CD1c-positive myeloid dendritic cell (primary cell): ENCODE measurements around the gene BCL11B.

ENCODE experiments used
- DNase-seq: peaks from one replicate; pipeline ENCODE4 v3.0.0-alpha.2; 2016; ENCODE audit errors: extremely low spot score

The BCL11B gene

GRCh38 chr14:99267837-99268781, 3.9 kb downstream of the BCL11B start:
- DNase-seq = no peak

DNA sequence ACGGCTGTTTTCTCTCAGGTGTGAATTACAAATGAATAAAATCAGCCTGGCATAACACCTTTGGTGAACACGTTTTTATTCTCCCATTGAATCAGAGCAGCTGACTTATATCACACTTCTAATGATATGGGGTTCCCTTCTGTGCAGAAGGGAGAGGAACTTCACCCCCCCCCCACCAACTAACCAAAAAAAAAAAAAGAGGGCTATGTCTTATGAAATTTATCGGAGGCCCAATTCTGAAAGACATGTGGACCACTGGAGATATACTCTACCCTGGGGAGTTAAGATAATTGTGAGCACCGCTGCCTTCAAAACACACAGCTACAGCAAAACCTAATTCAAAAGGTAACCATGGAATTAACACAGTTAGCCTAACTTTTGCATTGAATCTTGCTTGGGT, 4.6 kb downstream of the BCL11B start:
- DNase-seq = no peak

DNA sequence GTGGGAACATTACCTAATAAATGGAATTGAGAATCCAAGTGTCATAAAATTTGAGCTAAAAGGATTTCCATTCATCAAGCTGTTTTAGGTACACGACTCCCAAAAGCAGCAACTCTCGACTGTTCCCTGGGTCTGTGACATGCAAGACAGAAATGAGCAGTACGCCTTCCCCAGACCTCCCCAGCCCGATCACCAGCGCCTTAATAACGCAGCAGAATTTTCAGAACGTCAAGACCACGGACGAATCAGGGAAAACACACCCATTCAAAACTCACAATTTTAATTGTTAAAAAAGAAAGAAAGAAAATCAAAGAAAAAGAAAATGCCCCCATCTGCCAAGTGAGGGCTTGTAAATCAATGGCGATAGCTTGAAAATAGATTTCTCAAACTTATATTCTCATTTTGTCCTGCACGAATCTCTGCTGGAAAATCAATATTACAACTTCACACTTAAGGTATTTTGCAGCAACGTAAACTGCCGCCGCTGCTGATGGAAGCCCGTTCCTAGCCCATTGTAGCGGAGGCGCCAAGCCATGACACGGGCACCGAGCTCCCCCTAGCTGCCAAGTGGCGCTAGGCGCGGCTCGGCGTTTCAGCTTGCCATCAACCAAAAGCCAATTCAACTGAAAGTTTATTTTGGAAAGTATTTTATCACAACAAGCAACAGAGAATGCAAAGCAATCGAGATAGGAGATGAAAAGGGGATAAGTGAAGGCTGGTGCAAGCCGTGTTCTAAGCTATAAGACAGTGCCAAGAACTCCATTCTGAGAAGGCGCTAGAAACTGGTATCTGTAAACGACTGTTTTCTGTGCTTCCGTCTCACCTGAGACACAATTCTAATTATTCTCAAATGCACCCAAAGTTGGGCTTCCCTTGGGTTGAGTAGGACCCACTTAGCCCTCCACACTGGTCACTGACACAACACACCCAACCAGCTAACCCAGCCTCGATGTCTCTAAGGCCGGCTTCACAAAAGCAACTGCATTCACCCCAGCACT, 5.5 kb downstream of the BCL11B start:
- peak; percentile 79 for DNase-seq

GRCh38 chr14:99265571-99265970, 6.4 kb downstream of the BCL11B start:
- DNase-seq = no peak

DNA sequence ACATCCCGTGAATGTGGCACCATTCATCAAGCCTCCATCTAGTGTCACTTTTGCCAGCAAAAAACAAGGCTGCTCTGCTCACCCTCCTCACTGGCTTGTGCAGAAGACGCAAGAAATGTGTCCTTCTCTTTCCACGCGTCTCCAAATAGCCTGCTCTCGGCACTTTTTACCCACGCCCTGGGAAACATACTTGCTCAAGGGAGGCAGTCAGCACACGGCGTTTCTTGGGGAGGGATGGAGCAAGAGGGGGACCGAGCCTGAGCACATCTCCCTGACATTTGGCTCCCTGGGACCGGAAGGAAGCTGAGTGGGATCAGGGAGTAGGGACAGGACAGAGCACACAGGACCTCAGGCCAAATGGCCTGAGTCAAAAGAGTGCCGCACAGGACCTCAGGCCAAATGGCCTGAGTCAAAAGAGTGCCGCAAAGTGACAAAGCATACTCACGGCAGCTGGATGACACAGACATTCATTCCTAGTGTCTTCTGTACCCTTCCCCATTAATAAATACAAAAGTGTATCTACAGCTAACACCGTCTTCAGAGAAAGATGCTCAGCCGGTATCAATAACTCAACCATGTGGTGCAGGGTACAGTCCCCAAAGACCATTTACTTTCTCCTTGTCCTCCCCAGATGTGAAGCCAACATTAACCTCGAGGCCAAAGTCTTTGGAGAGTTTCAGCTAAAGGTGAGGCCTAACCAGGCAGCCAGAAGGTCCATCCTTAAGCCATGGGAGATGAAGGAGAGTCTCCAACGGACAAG, 7.1 kb downstream of the BCL11B start:
- DNase-seq = no peak

- DNase-seq = no peak
Observed at GRCh38 chr14:99263564-99264330, 8.2 kb downstream of the BCL11B start.

- no peak for DNase-seq
Observed at GRCh38 chr14:99262977-99263448, 9.0 kb downstream of the BCL11B start.

DNA sequence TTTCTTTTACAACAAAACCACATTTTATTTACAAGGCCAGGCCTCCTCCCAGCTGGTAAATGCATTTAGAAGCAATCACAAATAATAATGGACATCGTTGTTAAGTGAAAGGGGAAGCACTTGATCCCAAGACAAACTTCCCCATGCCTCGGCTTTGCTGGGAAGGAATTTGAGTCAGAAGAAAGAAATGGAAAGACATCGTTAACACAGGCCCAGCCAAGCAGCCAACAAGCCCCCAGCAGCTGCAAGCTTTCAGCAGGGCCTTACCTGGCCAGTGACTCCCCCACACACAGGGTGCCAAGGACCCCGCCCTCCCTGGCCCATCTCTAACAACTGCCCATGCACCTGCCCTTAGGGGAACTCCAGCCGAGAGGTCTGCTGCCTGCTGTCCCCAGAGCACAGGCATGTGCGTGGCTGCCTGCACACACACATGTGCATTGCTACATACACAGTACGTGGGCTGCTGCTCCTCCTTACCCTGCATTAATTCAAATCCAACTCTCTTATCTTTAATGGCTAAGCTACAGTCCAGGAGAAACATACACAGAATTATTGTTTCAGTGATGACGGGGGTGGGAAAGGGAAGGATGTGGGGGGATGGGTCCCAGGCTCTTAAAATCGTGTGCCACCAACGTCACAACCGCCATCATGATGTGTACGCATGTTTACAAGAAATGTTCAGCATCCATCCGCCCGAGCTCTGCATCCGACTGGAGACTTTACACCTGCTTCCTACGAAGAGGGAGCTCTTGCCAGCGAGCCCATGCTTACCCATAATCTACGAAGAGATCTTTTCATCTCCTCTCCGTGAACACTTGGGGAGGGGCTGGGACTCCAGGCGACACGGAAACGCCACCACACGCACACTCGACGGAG, 9.8 kb downstream of the BCL11B start:
- peak; percentile 36 for DNase-seq

DNA sequence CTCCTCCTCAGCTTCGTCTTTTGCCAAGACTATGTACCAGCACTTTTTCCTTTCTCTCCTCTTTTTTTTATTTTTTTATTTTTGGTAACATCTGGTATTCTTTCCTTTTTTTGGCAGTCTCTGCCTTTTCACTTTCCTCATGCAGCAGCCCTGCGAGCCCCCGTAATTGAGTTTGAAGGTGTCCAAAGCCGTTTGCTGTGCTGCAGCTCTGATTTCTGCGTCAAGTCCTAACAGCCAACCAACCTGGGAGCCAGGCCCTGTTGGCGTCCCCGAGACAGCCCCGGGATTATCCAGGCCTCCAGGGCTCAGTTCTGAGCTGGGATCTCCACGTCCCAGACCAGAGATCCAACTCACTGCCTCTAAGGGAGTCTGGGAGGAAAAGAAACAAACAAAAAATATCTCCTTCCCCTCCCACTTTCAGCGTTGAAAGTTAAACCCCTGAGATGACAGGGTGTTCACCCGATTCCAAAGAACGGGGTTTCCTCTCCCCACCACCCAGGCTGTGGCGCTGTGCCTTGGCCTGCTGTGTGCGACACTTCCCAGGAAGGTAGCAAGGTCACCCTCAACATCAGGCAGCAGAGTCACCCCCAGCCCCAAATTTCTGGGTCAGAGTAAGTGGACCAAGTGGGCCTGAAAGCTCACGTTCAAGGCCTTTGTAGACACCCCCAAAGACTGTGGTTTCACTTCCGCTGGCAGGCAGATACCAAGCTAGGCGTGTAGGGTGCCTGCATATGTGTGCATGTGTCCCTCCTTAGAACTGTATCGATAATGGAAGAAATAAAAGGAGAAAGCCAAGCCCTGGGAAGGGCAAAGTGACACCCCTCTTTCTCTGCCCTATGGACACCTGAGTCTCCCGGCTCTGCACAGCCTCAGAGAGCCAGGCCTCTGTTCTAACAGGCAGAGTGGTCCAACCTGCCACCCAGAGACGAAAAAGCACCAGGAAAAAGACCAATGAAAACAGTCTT, 11.1 kb downstream of the BCL11B start:
- peak; percentile 13 for DNase-seq

- no peak for DNase-seq
Observed at GRCh38 chr14:99260116-99260515, 11.9 kb downstream of the BCL11B start.

DNA sequence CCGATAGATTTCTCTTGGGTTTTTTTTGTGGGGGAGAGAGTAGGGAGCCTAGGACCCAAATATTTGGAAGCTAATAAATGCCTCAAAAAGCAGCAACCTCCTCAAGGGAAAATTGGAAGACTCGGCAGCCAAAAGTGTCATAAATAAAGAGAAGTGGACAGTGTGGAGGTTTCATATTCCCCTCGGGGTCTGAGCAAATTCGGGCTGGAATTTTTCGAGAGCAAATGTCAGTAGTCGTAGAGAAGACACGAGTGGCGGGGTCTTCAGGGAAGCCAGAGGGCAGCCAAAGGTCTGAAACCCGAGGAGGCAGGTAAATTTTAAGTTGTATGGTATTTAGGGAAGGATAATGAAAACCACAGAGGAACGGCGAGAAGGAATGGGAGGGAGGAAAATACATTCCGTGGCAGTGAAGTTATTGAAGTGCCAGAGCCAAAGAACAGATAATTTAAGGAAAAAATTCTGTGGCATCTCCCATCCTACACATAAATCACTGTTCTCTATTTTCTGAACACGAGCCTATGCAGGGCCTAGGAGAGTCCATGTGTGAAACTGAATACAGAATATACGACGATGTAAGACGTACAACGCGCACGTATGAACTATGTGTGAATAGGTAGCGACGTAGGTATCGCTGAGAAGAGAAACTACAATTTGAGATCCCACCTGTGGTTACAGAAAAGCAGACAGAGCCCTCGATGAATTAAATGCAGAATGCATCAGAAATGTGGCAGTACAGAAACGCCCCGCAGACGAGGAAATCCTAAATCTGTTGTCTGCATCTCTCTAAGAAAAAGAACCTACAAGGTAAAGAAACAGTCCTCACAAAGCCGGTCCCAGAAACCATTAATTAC, 12.9 kb downstream of the BCL11B start:
- DNase-seq = peak; percentile 12

DNA sequence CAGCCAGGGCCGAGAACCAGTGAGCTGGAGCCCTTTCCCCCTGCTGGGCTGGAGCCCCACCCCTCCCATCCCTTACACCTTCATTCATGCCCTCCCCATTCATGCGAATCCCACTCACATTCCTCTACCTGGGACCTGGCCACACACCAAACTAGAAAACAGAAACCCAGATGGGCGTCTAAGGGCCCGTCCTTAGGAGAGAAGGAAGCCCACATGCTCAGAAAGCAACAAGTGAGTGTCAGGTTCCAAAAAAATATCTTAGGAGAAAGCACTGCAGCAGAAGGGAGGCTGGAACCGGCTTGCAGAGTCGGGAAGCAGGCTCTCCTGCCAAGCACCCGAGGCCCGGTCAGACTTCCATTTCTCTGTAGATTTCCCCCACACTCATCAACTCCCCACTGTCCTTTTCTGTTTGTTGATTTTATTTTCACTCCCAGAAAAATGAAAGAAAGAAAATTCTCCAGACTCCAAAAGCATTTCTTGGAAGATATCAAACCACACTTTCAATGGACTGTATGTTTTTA, 13.6 kb downstream of the BCL11B start:
- no peak for DNase-seq

DNA sequence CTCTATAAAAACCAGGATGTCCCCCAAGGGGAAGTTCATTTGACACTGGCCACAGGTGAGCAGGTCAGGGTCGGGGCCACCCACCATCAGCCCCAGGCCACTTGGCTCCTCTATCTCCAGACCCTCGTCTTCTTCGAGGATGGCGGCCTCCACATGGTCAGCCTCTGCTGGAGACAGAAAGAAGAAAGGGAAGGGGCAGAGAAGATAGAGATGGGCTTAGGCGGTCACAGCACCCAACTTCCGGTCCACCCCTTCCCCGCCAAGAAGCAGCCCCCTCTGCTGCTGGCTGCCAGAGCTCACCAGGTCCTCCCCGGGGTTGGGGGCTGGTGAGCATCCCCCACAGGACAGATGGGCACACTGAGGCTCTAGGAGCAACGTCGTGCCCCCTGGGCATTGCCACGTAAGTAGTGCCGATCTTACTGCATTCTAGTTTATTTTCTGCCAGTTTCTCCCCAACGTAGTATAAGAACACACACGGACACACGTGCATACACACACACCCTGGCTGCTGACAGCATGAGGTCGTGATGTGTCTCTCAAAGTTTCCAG, 14.2 kb downstream of the BCL11B start:
- DNase-seq = no peak

DNA sequence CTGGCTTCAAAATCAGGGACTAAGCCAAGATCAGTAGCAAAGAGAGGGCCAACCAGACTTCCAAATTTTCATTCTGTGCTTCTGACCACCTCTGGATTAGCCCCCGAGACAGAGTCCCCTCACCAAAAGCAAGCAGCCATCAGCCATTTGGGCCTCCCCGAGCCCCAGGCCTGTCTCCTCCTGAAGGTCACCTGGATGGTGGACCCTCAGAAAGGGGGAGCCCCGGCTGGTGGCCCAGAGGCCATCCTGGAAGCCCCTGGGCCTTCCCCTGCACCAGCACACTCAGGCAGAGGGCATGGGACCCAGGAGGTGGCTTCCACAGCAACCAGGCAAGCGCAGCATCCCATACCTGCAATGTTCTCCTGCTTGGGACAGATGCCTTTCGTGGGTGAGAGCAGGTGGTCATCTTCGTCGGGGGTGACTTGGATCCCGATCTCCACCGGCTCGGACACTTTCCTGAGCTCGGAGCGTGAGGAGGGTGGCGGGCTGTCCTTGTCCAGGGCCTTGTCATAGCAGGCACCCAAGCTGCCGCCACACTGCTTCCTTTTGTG, 14.8 kb downstream of the BCL11B start:
- DNase-seq = no peak

GRCh38 chr14:99256483-99256874, 15.5 kb downstream of the BCL11B start:
- no peak for DNase-seq

- no peak for DNase-seq
Observed at GRCh38 chr14:99255621-99256482, 16.1 kb downstream of the BCL11B start.
